Left lung (tissue), 10 donors: ENCODE measurements around the gene COL15A1. TPM values are rescaled to one million over a fixed set of nuclear protein-coding genes. Genes with fewer than 3 reads are reported as not detected.
"Not testable (repeated sequence)": the region's sequence is repeated elsewhere in the genome, so short reads cannot be mapped to it uniquely, and the experiment has no call there.

Experiments
- ATAC-seq: fragments of 200-7000 bp; cut with Tn5 transposase; one replicate; pipeline ENCODE4 v1.9.1; 2020; ENCODE audit warnings: moderate library complexity
- DNase-seq, 4 donors: peaks; one replicate each; pipeline ENCODE4 v3.0.0-alpha.2; 2013 to 2020
- H3K27ac ChIP-seq, 2 donors: fragments of 200-600 bp; sonication (generic) in 1 of 2; one replicate each; pipeline versions ENCODE4 v1.5.0 to v1.8.0; 2020 to 2021
- H3K27me3 ChIP-seq, 2 donors: fragments of 200-600 bp; sonication (generic) in 1 of 2; one replicate each; pipeline versions ENCODE4 v1.5.0 to v1.8.0; 2020 to 2021
- H3K36me3 ChIP-seq, 2 donors: fragments of 200-600 bp; sonication (generic) in 1 of 2; one replicate each; pipeline versions ENCODE4 v1.5.0 to v1.8.0; 2020 to 2021
- H3K4me1 ChIP-seq, 2 donors: fragments of 200-600 bp; one replicate each; pipeline ENCODE4 v1.8.0; 2021
- H3K4me3 ChIP-seq, 2 donors: fragments of 200-600 bp; sonication (generic) in 1 of 2; one replicate each; pipeline versions ENCODE4 v1.5.0 to v1.8.0; 2020 to 2021; ENCODE audit warnings: mild to moderate bottlenecking in 1 of 2
- H3K9me3 ChIP-seq, 2 donors: fragments of 200-600 bp; sonication (generic) in 1 of 2; one replicate each; pipeline versions ENCODE4 v1.5.0 to v1.8.0; 2020 to 2021
- CTCF ChIP-seq, 2 donors: fragments of 200-600 bp; sonication (generic) in 1 of 2; IDR thresholded peaks; one replicate each; pipeline versions ENCODE4 v1.5.0 to v1.8.0; 2021; ENCODE audit warnings: antibody characterized with exemption in 2 of 2
- intact Hi-C, 2 donors: fragments of 100-400 bp; cut with DNase I; formaldehyde crosslinking; loops; one replicate each; pipeline versions ENCODE4 v1.11.2 to v1.14.2; 2022
- polyA plus RNA-seq, 6 donors: library from polyadenylated mRNA; unstranded; fragments of 120-200 nt; gene quantifications; one replicate each; pipeline ENCODE4 v1.2.1, GENCODE V29; 2013; ENCODE audit not compliant: insufficient read length in 6 of 6
- total RNA-seq, 2 donors: library from RNA; stranded (reverse); fragmentation: NEBNext Ultra II Directional; extraction: Animal tissue kit (Norgen Biotek cat#: 25700); gene quantifications; one replicate each; pipeline ENCODE4 v1.2.1, GENCODE V29; 2021
- donor health status: DM: no; HTN: yes; CAD: no.
- donor health status: DM: no; HTN: no; CAD: no.

COL15A1 gene
- total and polyA plus RNA-seq, 8 donors, result 2.4 to 58.4 (median 7.4) TPM

- Histone ChIP-seq H3K9me3 (peaks cover 0 to 7% of the 10 kb centered on the region in 2 donors), H3K27me3 (no peaks in the 10 kb centered on the region), H3K4me3 (no peak overlapping the region), H3K27ac (no peak overlapping the region), H3K4me1 (no peaks in the 10 kb centered on the region), H3K36me3 (no peaks in the 10 kb centered on the region)
- DNase-seq, result peak in 1 of 4 donors; percentile 49
- peak; percentile 22 for ATAC-seq
- intact Hi-C loops, result no loop called here
- no peak for TF ChIP-seq CTCF (IDR thresholded peaks at IDR 0.05)
These were observed 44.2 kb upstream of the COL15A1 start for GRCh38 chr9:98899408-98900056.

DNA sequence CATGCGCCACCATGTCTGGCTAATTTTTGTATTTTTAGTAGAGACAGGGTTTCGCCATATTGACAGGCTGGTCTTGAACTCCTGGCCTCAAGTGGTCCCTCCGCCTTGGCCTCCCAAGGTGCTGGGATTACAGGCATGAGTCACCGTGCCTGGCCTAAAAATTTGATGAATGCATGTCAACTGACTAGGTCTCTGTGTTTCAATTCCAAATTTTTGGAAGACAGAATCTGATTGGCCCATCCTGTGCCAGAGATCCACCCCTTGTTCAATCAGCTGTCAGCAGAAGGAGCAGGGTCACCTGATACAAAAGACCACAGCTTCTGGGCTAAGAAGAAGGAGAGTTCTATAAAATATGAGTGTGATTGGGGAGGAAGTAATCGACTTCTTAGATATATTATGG is 43.5 kb upstream of the COL15A1 start:
- no peak overlapping the region for H3K27ac ChIP-seq
- intact Hi-C loops, result no loop called here
- H3K4me3 ChIP-seq, result no peak overlapping the region
- no peaks in the 10 kb centered on the region for H3K4me1 ChIP-seq
- peaks cover 0 to 7% of the 10 kb centered on the region in 2 donors for H3K9me3 ChIP-seq
- no peaks in the 10 kb centered on the region for H3K36me3 ChIP-seq
- DNase-seq, result no peak
- no peak for TF ChIP-seq CTCF (IDR thresholded peaks at IDR 0.05)
- ATAC-seq, result no peak
- no peaks in the 10 kb centered on the region for H3K27me3 ChIP-seq

DNA sequence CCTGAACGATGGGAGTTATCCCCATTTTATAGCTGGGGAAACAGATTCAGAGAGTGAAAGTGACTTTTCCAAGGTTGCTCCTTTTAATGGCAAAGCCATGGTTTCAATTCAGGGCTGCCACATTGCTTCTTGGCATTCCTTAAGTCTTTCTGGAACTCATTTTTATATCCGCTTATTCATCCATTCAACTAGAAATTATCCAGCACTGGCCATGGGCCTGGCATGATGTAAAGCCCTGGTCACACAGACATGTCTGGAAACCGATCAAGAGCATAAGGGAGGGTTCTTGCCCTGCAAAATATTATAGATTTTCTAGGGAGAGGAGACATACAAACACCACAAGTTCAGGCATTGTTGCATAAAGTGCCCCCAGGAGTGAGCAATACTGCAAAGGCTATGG is 43.0 kb upstream of the COL15A1 start:
- Histone ChIP-seq H3K27ac (no peak overlapping the region), H3K4me3 (no peak overlapping the region), H3K9me3 (peaks cover 0 to 7% of the 10 kb centered on the region in 2 donors), H3K36me3 (no peaks in the 10 kb centered on the region), H3K4me1 (no peaks in the 10 kb centered on the region), H3K27me3 (no peaks in the 10 kb centered on the region)
- no peak for DNase-seq
- no peak for ATAC-seq
- intact Hi-C loops, result no loop called here
- TF ChIP-seq CTCF (IDR thresholded peaks at IDR 0.05), result no peak

- DNase-seq, H3K27me3 ChIP-seq, H3K4me1 ChIP-seq, ATAC-seq, H3K9me3 ChIP-seq, H3K36me3 ChIP-seq, H3K4me3 ChIP-seq, intact Hi-C loops, H3K27ac ChIP-seq: not testable (repeated sequence)
These were observed 41.9 kb upstream of the COL15A1 start for GRCh38 chr9:98901843-98902242.

- ATAC-seq (no peak), DNase-seq (no peak)
- no peaks in the 10 kb centered on the region for H3K36me3 ChIP-seq
- no peaks in the 10 kb centered on the region for H3K4me1 ChIP-seq
- intact Hi-C loops, result no loop called here
- H3K4me3 ChIP-seq, result no peak overlapping the region
- TF ChIP-seq CTCF (IDR thresholded peaks at IDR 0.05), result no peak
- no peak overlapping the region for H3K27ac ChIP-seq
- H3K9me3 ChIP-seq, result no peaks in the 10 kb centered on the region
- H3K27me3 ChIP-seq, result no peaks in the 10 kb centered on the region
These were observed 41.2 kb upstream of the COL15A1 start for GRCh38 chr9:98902516-98902915.

DNA sequence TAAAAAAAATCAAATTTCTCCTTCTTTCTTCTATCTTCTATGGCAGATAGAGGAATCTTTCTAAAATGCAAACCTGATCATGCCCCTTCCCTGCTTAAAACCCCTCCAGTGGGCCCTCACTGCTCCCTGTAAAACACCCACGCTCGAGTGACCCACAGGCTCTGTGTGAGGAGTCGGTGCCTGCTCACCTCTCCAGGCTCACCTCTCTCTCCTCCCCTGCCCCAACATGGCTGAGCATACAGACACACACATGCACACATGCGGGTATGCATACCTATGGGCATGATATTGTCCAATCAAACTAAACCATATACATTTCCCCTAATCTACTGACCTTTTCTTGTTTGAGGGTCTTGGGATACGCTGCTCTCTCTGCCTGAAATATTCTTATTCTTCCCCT is 40.8 kb upstream of the COL15A1 start:
- H3K4me3 ChIP-seq, result no peak overlapping the region
- DNase-seq (no peak), ATAC-seq (no peak)
- no peaks in the 10 kb centered on the region for H3K36me3 ChIP-seq
- H3K9me3 ChIP-seq, result no peaks in the 10 kb centered on the region
- no peaks in the 10 kb centered on the region for H3K27me3 ChIP-seq
- no peak for TF ChIP-seq CTCF (IDR thresholded peaks at IDR 0.05)
- no peak overlapping the region for H3K27ac ChIP-seq
- intact Hi-C loops, result no loop called here
- H3K4me1 ChIP-seq, result peaks cover 0 to 1% of the 10 kb centered on the region in 2 donors
